HepG2 (cell line): ENCODE data around the gene ABRACL. TPM values are rescaled to one million over a fixed set of nuclear protein-coding genes. Genes with fewer than 3 reads are reported as not detected.

Experiments
- ATF7 ChIP-seq, 2 experiments: fragments of 450-650 bp in 1 of 2; sonication (generic) in 1 of 2; formaldehyde crosslinking in 1 of 2; IDR thresholded peaks; 2 replicates each; pipeline versions ENCODE4 v1.4.0 to v1.6.1; 2016 to 2020; ENCODE audit warnings: antibody characterized with exemption in 1 of 2, mild to moderate bottlenecking in 1 of 2, missing genetic modification reagents in 1 of 2
- ATM ChIP-seq: fragments of 450-650 bp; IDR thresholded peaks from 2 replicates; pipeline ENCODE4 v1.7.1; 2017; ENCODE audit warnings: mild to moderate bottlenecking, borderline replicate concordance
- CEBPG ChIP-seq: IDR thresholded peaks from 2 replicates; pipeline ENCODE4 v1.6.1; 2016
- DPF2 ChIP-seq: sonication (generic); formaldehyde crosslinking; IDR thresholded peaks from 2 replicates; pipeline ENCODE4 v1.4.0; 2020; ENCODE audit warnings: mild to moderate bottlenecking, low read depth, missing genetic modification reagents, borderline replicate concordance
- GMEB1 ChIP-seq: sonication (generic); formaldehyde crosslinking; IDR thresholded peaks from 2 replicates; pipeline ENCODE4 v1.5.1; 2020; ENCODE audit warnings: missing genetic modification reagents, mild to moderate bottlenecking, borderline replicate concordance
- MIER2 ChIP-seq: IDR thresholded peaks from 2 replicates; pipeline ENCODE4 v1.6.1; 2016; ENCODE audit warnings: missing biosample characterization, missing genetic modification reagents
- MTA3 ChIP-seq: sonication (generic); formaldehyde crosslinking; IDR thresholded peaks from 2 replicates; pipeline ENCODE4 v1.4.0; 2020; ENCODE audit warnings: missing genetic modification reagents
- MXI1 ChIP-seq: IDR thresholded peaks from 3 replicates; pipeline ENCODE4 v1.6.1; 2012; ENCODE audit warnings: low read depth, low read length, inconsistent platforms, borderline replicate concordance
- SKIL ChIP-seq: sonication (generic); formaldehyde crosslinking; IDR thresholded peaks from 2 replicates; pipeline ENCODE4 v1.8.0; 2022; ENCODE audit warnings: missing genetic modification reagents, mild to moderate bottlenecking, moderate library complexity, borderline replicate concordance
- ZNF18 ChIP-seq: sonication (generic); formaldehyde crosslinking; IDR thresholded peaks from 2 replicates; pipeline ENCODE4 v1.8.0; 2022; ENCODE audit warnings: mild to moderate bottlenecking, missing genetic modification reagents; ENCODE audit not compliant: insufficient replicate concordance
- ZNF510 ChIP-seq: sonication (generic); formaldehyde crosslinking; IDR thresholded peaks from 2 replicates; pipeline ENCODE4 v1.4.0; 2020; ENCODE audit warnings: low read depth, mild to moderate bottlenecking, missing genetic modification reagents
- ZNF569 ChIP-seq: sonication (generic); formaldehyde crosslinking; IDR thresholded peaks from 2 replicates; pipeline ENCODE4 v1.5.0; 2020; ENCODE audit warnings: mild to moderate bottlenecking, missing genetic modification reagents, moderate library complexity, borderline replicate concordance
- ZNF660 ChIP-seq: sonication (generic); formaldehyde crosslinking; IDR thresholded peaks from 2 replicates; pipeline ENCODE4 v1.5.1; 2020; ENCODE audit warnings: mild to moderate bottlenecking, low read depth, missing genetic modification reagents, borderline replicate concordance
- ZNF839 ChIP-seq: sonication (generic); formaldehyde crosslinking; IDR thresholded peaks from 2 replicates; pipeline ENCODE4 v1.4.0; 2020; ENCODE audit warnings: missing genetic modification reagents, mild to moderate bottlenecking, borderline replicate concordance
- polyA plus RNA-seq, 8 experiments: library from polyadenylated mRNA; depleted of rRNA in 3 of 8; stranded (reverse) in 7 of 8; unstranded in 1 of 8; fragments of >200 nt; fragmentation: Illumina TruSeq in 4 of 8; extraction: Trizol in 4 of 8; gene quantifications; 2 replicates each; pipeline versions ENCODE4 v1.2.1 to v1.2.3, GENCODE V29; 2011 to 2016; ENCODE audit warnings: low read depth in 4 of 8, missing spikeins in 1 of 8, mixed read lengths in 1 of 8; ENCODE audit not compliant: insufficient read depth in 1 of 8
- total RNA-seq, 5 experiments: library from RNA; depleted of rRNA; stranded (reverse); fragments of >200 nt; fragmentation: Illumina TruSeq; extraction: Trizol; gene quantifications; 2 replicates each; pipeline ENCODE4 v1.2.3, GENCODE V29; 2016; ENCODE audit warnings: low read depth in 1 of 5
- TF ChIP-seq, protein P1 (sequence below): sonication (generic); formaldehyde crosslinking; conservative IDR thresholded peaks from 2 replicates; pipeline ENCODE4 v1.5.0; 2020; ENCODE audit warnings: missing genetic modification reagents
- TF ChIP-seq, protein P2 (sequence below): IDR thresholded peaks from 2 replicates; pipeline ENCODE4 v1.6.1; 2016; ENCODE audit warnings: low read depth

ABRACL gene
- total and polyA plus RNA-seq, 2 of the 13 experiments (the other 11 are each of a cell fraction or from before 2014, with no cell fraction given) = 1.4 to 5.4 TPM

DNA sequence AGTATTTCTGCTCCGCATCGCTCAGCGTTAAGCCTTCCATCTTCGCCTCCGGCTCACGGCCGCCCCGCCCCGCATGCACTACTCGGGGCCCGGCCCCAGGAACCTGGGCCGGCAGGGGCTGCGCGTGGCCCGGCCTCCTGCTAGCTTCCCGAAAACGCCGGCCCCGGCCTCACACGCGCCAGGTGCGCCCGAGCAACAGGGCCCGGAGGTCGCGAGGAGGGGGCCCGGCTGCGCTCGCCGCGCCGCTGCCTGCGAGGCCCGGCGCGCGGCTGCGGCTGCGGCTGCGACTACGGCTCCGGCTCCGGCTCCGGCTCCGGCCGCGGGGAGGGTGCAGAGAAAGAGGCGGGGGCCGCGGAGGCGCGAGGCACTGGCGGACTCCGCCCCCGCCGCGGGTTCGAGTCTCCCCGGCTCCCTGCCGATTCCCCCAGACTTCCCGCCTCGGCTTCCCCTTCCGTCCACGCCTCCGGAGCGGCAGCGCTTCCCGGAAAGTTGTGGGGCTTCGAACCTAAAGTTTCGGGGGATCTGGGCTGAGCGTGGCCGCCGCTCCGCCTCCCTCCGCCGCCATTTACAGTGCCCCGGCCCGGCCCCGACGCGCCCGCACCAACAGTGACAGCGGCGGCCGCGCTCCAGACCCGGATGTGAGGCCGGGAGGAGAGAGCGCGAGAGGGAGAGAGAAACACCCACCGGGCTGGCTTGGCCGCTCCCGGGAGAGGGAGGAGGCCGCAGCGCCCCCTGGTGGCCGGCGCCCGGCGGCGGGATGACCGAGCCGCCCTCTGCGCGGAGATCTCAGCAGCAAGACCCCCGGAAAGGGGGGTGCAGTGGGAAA is 40.7 kb upstream of the ABRACL start, which contains the start of gene REPS1 (continued):
- no peak for TF ChIP-seq ATM
- 0 out of 2 replicates have a peak, but pooled peaks have one; percentile 17 for TF ChIP-seq CEBPG
- TF ChIP-seq ZNF569 (CRISPR knock-in tag) = no peak
- TF ChIP-seq MXI1 = peak; percentile 69; the same call in 2 of the 3 replicates
- TF ChIP-seq, protein P1, sequence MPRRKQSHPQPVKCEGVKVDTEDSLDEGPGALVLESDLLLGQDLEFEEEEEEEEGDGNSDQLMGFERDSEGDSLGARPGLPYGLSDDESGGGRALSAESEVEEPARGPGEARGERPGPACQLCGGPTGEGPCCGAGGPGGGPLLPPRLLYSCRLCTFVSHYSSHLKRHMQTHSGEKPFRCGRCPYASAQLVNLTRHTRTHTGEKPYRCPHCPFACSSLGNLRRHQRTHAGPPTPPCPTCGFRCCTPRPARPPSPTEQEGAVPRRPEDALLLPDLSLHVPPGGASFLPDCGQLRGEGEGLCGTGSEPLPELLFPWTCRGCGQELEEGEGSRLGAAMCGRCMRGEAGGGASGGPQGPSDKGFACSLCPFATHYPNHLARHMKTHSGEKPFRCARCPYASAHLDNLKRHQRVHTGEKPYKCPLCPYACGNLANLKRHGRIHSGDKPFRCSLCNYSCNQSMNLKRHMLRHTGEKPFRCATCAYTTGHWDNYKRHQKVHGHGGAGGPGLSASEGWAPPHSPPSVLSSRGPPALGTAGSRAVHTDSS = no peak
- no peak for TF ChIP-seq DPF2 (CRISPR knock-in tag)
- TF ChIP-seq ATF7 (IDR thresholded peaks at IDR 0.05) = no peak
- TF ChIP-seq ATF7 (CRISPR knock-in tag; IDR thresholded peaks at IDR 0.05) = no peak
- TF ChIP-seq ZNF660 (CRISPR knock-in tag) = no peak
- no peak; the same call in 1 of the 2 replicates for TF ChIP-seq ZNF839
- no peak for TF ChIP-seq MTA3 (CRISPR knock-in tag)
- TF ChIP-seq MIER2 = peak; percentile 77; the same call in 1 of the 2 replicates
- TF ChIP-seq ZNF18 (CRISPR knock-in tag) = no peak
- peak; percentile 76; the same call in 1 of the 2 replicates for TF ChIP-seq GMEB1 (CRISPR knock-in tag)
- TF ChIP-seq, protein P2, sequence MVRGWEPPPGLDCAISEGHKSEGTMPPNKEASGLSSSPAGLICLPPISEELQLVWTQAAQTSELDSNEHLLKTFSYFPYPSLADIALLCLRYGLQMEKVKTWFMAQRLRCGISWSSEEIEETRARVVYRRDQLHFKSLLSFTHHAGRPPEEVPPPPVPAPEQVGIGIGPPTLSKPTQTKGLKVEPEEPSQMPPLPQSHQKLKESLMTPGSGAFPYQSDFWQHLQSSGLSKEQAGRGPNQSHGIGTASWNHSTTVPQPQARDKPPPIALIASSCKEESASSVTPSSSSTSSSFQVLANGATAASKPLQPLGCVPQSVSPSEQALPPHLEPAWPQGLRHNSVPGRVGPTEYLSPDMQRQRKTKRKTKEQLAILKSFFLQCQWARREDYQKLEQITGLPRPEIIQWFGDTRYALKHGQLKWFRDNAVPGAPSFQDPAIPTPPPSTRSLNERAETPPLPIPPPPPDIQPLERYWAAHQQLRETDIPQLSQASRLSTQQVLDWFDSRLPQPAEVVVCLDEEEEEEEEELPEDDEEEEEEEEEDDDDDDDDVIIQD (CRISPR knock-in tag) = peak; percentile 77
- TF ChIP-seq SKIL (CRISPR knock-in tag) = no peak
- no peak; the same call in 1 of the 2 replicates for TF ChIP-seq ZNF510 (CRISPR knock-in tag)
